ENCODE results near the gene OR8S1.

OR8S1 gene

DNA sequence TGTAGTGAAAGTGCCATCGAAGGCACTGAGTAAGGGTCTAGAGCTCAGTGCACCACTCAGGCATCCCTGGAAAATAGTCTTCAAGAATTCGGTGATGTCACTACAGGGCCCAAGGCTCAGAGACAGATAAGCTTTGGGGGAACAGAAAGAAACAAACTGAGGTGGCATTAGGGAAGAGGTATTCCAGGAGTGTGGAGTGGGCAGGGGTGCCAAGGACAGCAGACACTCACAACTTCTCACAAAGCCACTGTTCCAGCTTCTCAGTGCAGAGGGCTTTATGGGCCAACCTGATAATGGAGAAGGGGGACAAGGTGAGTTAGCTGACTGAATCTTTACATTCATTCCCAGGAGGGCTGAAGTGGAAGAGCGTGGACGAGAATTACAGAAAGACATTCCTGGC lies 42.3 kb downstream of the OR8S1 start:
- no peak for DNase-seq (ENCODE audit: low read depth)
- H3K4me3 ChIP-seq (ENCODE audit: low read depth, low read length) = no peak overlapping the region
- TF ChIP-seq, protein P1, sequence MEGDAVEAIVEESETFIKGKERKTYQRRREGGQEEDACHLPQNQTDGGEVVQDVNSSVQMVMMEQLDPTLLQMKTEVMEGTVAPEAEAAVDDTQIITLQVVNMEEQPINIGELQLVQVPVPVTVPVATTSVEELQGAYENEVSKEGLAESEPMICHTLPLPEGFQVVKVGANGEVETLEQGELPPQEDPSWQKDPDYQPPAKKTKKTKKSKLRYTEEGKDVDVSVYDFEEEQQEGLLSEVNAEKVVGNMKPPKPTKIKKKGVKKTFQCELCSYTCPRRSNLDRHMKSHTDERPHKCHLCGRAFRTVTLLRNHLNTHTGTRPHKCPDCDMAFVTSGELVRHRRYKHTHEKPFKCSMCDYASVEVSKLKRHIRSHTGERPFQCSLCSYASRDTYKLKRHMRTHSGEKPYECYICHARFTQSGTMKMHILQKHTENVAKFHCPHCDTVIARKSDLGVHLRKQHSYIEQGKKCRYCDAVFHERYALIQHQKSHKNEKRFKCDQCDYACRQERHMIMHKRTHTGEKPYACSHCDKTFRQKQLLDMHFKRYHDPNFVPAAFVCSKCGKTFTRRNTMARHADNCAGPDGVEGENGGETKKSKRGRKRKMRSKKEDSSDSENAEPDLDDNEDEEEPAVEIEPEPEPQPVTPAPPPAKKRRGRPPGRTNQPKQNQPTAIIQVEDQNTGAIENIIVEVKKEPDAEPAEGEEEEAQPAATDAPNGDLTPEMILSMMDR (IDR thresholded peaks at IDR 0.05; ENCODE audit: insufficient read depth, low read depth, low read length, missing control alignments) = no peak

DNA sequence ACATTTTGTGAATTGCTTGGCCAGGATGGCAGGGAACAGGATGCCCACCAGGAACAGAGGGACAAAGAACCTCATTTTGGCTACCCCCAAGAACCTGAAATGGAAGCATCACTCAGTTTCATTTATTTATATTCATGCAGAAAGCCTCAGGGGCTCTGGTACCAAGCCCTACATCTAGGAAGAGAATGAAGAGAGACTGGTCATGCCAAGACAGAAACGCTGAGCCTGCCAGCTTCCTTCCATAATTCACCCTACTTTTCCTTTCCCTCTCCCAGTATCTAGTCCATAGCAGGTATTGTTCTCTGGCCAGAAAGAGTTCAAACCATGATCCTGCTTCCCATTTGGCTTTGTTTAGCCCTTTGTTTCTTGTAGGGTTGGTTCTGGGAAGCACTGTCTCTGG lies 44.5 kb downstream of the OR8S1 start, which contains the start of gene LALBA:
Gene LALBA (minus strand): TSS at position 101 of the 400 bp plus-strand sequence. CDS start 26 bp downstream, at position 75.
- DNase-seq (ENCODE audit: low read depth) = no peak
- TF ChIP-seq, protein P1 (IDR thresholded peaks at IDR 0.05; ENCODE audit: insufficient read depth, low read depth, low read length, missing control alignments) = no peak

DNA sequence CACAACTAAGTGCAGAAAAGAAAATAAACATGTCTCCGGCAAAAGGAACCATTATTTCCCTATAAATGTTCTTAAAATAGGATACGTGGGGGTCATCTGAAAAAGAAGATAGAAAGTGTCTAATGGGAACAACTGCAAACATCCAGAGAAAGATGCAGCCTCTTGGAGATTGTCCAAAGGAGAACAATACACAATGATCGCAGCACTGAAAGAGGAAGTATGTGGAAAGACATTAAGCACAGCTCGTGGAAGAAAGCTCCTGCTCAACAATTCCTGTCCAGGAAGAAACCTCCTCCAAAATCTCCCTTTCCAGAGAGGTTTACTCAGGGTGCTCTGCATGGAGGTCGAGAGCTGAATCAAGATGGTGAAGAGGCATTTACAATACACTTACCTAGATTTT lies 46.9 kb downstream of the OR8S1 start:
- TF ChIP-seq, protein P1 (IDR thresholded peaks at IDR 0.05; ENCODE audit: insufficient read depth, low read depth, low read length, missing control alignments) = no peak
- DNase-seq (ENCODE audit: low read depth) = no peak
- no peak overlapping the region for H3K4me3 ChIP-seq (ENCODE audit: low read depth, low read length)

More for the DNA sequence above, 44.5 kb downstream of the OR8S1 start, which contains the start of gene LALBA:
- no peak within 1 kb of the TSS for H3K4me3 ChIP-seq (ENCODE audit: low read depth, low read length)

All from GM12865 (cell line).